NCI-H82 (cell line): ENCODE data around the gene MAPKAP1.

Source experiments
- DNase-seq: peaks from one replicate; lab custom pipeline; 2025; lab: John Stamatoyannopoulos, UW

MAPKAP1 gene

DNA sequence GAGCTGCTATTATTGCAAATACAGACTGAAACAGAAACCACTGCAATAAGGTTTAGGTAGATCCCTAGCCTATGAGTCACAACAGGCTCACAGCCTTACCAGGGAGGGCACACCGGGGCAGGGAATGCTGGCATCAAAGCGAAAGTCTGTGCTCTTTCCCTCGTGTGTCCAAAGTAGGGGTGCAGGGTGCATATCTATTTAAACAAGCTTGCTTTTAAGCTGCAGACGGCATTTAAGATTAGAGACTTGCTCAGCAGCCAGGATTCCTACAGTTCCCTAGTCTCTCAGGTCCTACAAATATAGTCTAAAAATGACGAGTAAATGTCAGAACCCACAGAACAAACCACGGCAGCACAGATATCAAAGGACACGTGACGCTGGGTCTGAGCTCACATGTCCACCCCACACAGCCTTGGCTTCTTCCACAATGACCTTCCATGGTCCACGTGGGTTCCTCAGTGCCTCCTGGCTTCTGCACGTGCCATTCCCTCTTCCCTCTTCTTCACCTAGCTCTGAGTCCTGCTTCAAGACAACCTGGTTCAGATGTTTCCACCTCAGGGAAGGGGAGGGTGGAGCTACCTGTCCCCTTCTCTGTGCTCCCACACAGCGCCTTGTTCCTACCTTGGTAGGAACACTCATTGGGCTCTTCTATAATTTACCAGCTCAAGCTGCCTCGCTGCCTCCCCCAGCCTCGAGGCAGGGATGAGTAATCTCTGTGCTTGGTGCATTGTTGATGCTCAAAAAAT lies 193.2 kb downstream of the MAPKAP1 start:
- DNase-seq = no peak

DNA sequence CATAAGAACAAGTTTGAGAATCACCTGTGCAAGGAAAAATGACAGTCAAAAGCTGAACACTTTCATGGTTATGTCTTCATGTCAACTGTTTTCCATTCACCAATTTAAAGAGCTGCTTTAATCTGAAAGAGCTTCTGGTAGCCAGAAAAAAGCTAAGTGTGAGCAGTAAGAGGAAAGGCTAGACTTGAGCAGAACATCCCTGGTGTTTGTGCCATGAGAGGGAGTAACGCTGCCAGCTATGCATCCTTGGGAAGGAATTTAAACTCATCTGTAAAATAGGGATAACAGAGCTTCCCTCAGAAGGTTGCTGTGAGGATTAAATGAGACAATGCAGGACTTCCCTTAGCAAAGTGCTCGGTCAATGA lies 193.7 kb downstream of the MAPKAP1 start:
- no peak for DNase-seq

DNA sequence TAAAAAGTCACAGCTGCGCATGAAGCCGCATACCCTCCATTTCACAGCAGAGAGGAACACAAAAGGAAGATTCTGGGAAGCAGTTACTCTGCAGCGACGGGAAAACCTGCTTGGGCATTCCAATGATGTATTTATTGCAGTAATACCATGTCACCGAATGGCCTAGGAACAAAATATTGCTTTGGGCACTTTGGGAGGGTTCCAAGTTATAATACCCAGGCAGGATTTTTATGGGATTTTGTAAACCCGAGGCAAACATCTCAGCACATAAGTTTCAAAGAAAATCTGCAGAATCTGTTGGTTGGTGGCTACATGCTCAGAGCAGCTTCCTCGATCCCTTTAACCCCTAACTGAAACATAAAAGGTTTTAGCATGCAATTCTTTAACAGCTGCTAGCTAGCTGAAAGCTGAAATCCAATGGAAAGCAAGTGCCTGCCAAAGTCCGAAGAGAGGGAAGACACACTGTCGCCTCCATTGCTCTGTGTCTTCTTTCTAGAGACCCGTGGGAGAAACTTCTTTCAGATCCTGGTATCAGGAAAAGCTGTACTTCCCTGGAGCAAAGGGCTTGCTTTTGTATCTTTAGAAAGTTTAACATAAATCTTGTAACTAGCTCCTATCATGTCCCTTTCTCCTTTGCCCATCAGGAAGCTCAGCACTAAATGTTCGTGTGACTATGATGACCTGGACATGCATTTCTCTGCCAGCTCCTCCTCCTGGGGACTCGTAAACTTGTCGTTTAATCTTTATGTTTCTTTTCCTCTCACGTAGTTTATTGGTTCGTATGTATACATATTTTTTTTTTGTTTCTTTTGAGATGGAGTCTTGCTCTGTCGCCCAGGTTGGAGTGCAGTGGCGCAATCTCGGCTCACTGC lies 195.0 kb downstream of the MAPKAP1 start:
- DNase-seq = no peak

- DNase-seq = no peak
Measured at GRCh38 chr9:125510980-125511379, 196.0 kb downstream of the MAPKAP1 start.

- DNase-seq = peak; percentile 87
Measured at GRCh38 chr9:125509476-125509875, 197.5 kb downstream of the MAPKAP1 start.

DNA sequence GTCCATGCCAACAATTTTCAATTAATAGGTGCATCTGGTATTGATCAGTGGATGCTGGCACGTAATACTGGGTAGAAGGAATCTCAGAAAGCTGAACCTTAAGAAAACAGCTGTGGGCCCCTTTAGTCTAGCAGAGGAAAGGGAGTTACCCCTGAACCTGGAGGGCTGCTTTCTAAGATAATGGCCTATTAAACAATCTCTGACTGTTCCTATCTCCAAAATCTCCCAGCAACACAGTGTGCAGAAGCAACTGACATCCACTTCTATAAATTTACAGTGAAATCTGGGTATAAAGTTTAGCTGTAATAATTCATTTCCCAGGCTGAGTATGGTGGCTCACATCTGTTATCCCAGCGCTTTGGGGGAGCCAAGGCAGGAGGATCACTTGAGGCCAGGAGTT lies 198.8 kb downstream of the MAPKAP1 start:
- DNase-seq = no peak

GRCh38 chr9:125507226-125507625 lies 199.8 kb downstream of the MAPKAP1 start:
- no peak for DNase-seq

DNA sequence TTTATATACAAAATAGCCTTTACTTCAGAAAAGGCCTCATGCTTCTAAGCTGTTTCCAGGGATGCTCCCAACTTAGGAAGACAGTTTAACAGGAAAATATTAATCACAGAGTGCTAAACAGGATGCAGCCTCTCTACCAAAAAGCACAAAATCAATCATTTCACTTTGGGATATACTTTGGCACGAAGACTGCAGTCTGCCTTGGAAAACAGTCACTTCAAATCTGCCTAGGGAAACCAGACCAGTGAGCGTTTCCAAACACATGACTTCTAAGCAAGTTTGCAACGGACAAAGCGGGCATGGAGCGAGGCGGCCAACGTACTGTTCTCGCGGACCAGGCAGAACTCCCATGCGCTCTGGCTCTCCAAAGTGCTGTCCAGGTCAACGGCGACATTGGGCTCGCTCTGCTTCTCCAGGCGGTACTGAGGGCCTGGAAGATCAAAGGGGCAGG lies 201.0 kb downstream of the MAPKAP1 start:
- no peak for DNase-seq

- no peak for DNase-seq
Measured at GRCh38 chr9:125504616-125505015, 202.4 kb downstream of the MAPKAP1 start.

GRCh38 chr9:125497906-125498305 lies 209.1 kb downstream of the MAPKAP1 start:
- no peak for DNase-seq

DNA sequence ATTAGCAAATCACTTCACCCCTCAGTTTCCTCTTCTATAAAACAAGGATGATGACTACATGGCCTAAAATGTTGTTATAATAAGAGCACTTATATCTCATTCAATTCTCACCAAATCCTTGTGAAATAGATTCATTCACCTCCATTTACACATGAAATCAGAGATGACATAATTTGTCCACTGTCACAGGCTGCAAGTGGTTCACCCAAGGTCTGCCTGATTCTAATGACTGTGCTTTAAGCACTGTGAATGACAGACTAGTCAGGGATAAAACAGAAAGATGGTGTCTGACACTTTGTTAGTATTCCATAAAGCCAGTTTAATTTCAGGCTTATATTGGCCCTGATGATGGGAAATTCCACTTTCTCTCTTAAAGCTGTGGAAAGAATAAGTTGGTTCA lies 209.5 kb downstream of the MAPKAP1 start:
- no peak for DNase-seq

DNA sequence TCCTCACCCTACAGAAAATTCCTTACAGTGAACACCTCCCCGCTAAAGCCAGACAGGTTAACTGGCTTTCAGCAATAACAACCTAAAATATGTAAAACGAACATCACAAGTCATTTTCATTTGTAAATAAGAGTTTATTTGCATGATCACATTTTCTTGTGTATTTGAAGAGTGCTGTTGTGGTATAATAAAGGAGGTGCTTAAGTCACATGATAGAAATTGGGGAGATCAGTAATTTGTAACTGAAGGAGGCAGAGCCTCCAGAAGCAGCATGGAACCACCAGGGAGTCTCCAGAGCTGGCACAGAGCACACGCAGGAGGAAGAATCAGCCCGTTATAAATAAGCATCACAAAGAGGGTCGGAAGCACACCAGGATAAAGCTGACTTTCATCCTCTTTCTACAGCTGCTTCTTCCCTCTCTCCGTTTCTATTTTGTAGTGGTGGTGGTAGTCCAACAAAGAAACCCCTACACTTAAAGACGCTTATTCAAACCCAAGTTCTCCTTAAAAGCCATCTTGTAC lies 210.6 kb downstream of the MAPKAP1 start:
- DNase-seq = no peak

- DNase-seq = no peak
Measured at GRCh38 chr9:125495172-125496119, 211.6 kb downstream of the MAPKAP1 start.

GRCh38 chr9:125494653-125494915 lies 212.4 kb downstream of the MAPKAP1 start:
- no peak for DNase-seq

DNA sequence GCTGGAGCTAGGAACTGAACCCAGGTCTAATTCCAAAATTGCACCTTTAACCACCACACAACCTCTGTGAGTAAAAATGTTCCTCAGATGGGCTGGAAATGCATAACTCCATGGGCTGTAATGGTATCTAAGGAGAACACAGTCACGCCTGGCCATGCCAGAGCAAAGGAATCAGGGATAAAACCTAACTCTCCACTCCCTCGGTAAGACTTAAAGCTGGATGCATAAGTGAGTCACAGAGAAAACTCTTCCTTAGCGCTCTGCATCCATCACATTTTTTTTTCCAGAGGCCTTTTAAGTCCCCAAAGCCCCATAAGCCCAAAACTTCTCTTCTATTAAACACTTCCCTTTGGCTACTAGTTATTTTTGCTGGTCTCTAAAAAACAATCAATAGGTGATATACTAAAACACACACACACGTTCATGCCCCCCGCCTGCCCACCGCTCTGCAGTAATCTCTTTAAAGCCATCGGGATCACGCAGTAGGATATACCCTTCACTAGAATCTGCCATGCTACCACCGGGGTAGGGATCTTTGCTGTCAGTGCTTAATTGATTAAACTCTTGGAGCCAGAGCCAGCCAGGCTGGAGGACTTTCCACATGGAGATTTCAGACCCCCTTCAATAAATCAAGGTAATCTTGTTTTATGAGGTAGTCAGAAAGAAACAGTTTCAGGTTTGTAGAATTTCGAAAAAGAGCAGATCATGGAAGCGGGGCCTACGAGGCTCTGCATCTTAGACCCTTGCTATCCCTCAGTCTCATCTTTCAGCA lies 212.9 kb downstream of the MAPKAP1 start:
- peak; percentile 91 for DNase-seq

DNA sequence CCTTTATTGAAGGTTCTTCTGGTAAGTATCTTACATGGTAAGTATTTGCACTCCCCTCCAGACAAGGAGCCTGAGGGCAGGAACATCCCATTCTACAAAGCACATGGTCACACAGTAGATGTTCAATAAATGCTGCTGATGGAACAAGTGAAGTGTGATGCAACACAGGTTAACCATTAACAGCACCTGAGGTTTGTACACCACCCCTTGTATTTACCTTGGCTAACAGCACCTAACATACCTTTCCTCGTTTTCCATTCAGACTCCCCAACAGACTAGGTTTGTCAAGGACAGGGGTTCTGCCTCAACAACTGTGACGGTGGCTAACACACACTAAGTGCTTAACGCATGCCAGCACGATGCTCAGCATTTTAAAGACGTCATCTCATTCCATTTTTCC lies 213.6 kb downstream of the MAPKAP1 start:
- no peak for DNase-seq

DNA sequence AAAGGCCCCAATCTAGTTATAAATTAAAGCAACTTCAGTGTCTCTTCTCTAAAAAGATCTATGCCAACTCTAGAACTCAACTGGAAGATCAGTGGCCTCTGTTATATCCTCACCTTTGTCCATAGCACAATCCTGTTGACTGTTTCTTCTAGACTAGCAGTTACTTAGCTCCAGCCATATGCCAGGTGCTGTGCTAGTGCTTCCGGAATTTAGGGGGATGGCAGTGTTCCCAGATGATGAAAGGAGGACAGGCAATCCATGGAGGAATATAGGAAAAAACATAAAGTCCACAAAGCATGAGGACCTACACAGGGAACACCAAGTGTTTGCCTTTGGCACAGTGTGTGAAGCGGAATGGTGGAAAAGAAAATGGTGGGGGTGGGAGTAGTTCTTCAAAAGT lies 214.3 kb downstream of the MAPKAP1 start:
- DNase-seq = no peak

GRCh38 chr9:125487842-125488241 lies 219.2 kb downstream of the MAPKAP1 start:
- DNase-seq = no peak

- no peak for DNase-seq
Measured at GRCh38 chr9:125486576-125486975, 220.4 kb downstream of the MAPKAP1 start.

DNA sequence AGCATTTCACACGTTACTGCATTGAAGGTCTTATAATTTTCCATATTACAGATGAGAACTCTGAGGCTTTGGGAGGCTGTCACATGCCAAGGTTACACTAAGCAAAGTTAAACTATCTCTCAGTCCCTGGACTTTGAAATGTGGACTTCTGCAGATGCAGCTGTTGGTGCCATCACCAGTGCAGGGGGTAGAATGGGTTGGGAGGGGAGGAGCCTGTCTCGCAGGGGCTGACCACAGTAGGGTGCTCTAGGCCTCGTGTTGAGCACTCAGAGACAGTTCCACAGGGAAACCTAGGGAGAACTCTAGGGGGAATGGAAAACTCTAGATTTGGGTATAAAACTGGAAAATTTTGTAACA lies 220.9 kb downstream of the MAPKAP1 start:
- no peak for DNase-seq

DNA sequence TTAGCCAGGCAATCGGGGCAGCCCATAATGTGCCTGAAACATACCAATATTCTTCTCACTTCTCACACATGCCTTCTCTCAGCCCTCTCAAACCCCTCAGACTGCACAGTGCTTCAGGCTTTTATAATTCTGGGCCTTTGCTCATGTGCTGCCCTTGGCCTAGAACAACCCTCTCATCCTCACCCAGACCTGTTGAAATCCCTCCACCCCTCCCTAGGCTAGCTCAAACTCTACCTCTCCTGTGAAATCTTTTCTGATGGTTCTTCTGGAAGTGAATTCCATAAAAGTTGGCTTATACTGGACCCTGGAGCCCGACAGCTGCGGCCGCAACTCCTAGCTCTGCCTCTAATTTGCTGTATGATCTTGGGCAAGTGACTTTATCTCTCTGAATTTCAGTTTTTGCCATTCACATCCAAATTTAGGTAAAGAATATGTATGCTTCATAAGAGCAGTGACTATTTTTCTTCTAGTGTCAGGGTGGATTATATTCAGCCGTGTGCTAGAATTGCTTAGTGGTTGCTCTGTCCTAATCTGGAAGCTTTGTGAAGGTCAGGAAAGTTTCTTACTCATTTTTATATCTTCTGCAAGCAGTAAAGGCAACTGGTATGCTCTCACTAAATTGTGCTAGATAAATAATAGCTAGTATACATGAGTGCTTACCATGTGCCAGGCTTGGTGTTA lies 221.4 kb downstream of the MAPKAP1 start:
- DNase-seq = no peak
